Measurements from ENCODE around the gene NADK2.

The NADK2 gene

DNA sequence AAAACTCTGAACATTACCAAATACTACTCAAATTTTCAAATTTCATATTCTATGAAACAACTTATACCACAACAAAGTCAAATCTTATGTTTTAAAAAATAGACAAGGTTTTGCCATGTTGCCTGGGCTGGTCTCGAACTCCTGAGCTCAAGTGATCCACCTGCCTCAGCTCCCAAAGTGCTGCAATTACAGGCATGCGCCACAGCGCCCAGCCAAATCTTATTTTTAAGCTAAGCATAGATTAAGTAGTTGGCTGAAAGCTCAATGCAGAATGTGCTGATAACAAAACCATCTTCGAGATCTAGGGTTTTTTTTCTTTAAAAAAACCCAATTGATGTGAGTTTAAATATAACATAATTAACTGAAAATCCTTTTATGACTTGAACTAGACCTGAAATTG is 96.4 kb downstream of the NADK2 start:
- Histone ChIP-seq H3K4me3 (ENCODE audit: low read depth in 1 of 2, low read length in 2 of 2) (no peak overlapping the region), H3K27me3 (ENCODE audit: low read depth, low read length) (no peaks in the 10 kb centered on the region), H3K27ac (ENCODE audit: low read length) (no peak overlapping the region), H3K9me3 (ENCODE audit: control insufficient read depth in 1 of 2, low read length in 2 of 2) (no peaks in the 10 kb centered on the region), H3K36me3 (ENCODE audit: control insufficient read depth in 1 of 2, insufficient read depth in 2 of 2, low read length in 2 of 2) (peaks cover 6 to 7% of the 10 kb centered on the region in 2 donors), H3K4me1 (ENCODE audit: control insufficient read depth in 1 of 2, insufficient read depth in 2 of 2, low read length in 2 of 2) (peaks cover 1 to 3% of the 10 kb centered on the region in 2 donors)

Measured in muscle layer of duodenum (tissue), 2 donors.